Measurements from ENCODE around the gene FMNL2.

GRCh38 chr2:152434395-152435182 lies 99.6 kb downstream of the FMNL2 start:
- TF ChIP-seq POLR2AphosphoS5 (IDR thresholded peaks at IDR 0.05; ENCODE audit: low read depth, low read length) (no peak), CTCF (IDR thresholded peaks at IDR 0.05) (no peak), REST (IDR thresholded peaks at IDR 0.05; ENCODE audit: insufficient read depth in 1 of 2, low read depth in 2 of 2, low read length in 1 of 2) (no peak)

Data from Panc1 (cell line).